ENCODE results near the gene TSHZ3. TPM values are rescaled to one million over a fixed set of nuclear protein-coding genes. Genes with fewer than 3 reads are reported as not detected.

The TSHZ3 gene
- total RNA-seq, 1 experiment from 2014 or later, result 2.9 TPM

- no peak for DNase-seq (ENCODE audit: low read depth)
Measured at GRCh38 chr19:31313291-31314030, 35.8 kb downstream of the TSHZ3 start.

GRCh38 chr19:31312677-31313244 is 36.5 kb downstream of the TSHZ3 start:
- DNase-seq (ENCODE audit: low read depth), result no peak

DNA sequence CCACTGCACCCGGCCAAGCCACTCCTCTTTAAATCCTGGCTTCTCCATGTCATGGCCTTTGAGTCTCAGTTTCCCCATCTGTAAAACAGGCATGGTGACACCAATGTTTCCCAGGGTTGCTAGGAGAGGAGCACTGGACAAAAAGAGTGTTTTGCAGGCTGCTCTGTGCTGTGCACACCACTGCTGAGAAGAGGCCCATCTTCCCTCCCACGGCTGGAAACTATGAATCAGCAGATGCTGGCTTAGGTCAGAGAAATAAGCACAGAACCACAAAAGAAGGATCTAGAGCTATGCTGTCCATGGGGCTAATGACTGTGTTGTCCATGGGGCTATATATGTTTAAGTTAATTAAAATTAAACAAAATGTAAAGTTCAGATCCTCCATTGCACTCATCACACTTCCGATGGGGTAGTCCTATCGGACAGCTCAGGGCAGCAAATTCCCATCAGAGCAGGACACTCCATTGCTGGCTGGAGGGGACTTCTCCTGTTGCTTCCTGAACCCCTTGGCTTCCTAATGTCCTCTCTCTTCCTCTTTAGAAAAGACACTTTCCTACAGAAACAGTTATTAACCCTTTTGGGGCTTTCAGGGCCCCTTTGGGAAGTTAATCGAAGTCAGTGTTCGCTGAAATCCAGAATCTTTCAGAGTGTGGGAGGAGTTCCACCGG is 37.1 kb downstream of the TSHZ3 start:
- DNase-seq (ENCODE audit: low read depth), result peak; percentile 50

DNA sequence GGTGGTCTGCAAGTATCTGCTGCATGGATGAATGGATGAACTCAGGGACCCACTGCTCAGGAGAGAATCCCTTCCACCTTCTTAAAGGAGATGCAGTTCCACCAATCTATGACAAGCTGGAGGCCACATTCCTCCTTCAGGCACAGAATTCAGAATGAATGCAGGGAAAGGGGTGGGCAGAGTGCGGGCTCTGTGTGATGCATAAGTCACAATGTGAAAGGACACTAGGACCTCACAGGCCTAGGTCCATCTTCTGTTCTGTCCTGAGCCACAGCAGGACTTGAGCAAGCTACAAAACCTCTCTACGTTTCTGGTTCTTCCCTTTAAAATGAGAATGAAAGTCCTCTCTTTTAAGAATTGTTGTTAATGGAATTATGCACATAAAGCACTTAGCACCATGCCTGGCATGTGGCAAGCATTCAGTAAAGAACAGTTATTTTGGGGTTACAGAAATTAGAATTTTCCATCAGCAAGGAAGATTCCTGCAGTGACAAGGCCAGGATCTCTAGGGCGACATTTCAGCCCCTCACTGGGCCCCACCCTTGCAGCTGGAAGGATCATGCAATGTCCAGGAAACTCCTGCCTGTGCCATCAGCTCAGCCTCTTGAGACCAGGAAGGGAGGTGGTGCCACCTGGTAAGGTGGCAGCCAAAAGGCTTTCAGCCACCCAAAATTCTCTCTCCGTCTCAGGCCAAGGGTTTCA is 38.7 kb downstream of the TSHZ3 start:
- no peak for DNase-seq (ENCODE audit: low read depth)

GRCh38 chr19:31308781-31309180 is 40.5 kb downstream of the TSHZ3 start:
- no peak for DNase-seq (ENCODE audit: low read depth)

GRCh38 chr19:31307071-31307669 is 42.1 kb downstream of the TSHZ3 start:
- no peak for DNase-seq (ENCODE audit: low read depth)

DNA sequence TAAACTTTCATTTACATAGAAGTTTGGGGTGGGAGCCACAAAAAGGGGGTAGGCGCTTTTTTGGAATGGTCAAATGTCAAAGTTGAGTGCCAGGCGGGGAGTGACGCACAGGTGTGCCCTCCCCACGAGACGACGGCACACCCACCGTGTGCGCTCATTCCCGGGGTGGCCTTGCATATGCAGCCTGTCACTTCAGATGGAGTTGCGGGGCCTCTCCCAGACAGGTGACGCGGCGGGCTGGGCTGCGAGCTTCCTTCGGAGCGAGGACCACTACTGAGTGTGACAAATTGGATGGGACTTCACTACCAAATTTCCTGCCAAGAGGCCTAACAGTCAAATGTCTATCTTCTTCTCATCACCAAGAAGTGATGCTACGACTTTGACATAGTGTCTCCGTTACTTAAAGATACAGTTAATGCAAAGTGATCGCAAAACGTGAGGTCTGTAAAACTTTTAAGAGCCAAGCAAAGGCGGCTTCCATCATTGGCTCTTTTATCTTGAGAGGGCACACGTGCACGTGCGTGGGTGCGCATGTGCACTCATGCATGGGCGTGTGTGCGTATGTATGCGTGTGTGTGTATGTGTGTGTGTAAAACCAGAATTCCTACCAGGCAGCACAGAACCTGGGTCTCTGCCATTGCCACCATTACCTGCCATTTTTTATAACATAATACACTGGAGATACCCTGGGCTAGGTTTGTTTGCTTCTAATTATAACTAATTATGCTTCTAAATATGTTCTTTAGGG is 43.1 kb downstream of the TSHZ3 start:
- no peak for DNase-seq (ENCODE audit: low read depth)

GRCh38 chr19:31304831-31305312 is 44.4 kb downstream of the TSHZ3 start:
- DNase-seq (ENCODE audit: low read depth), result no peak

GRCh38 chr19:31303262-31303815 is 45.9 kb downstream of the TSHZ3 start:
- DNase-seq (ENCODE audit: low read depth), result no peak

DNA sequence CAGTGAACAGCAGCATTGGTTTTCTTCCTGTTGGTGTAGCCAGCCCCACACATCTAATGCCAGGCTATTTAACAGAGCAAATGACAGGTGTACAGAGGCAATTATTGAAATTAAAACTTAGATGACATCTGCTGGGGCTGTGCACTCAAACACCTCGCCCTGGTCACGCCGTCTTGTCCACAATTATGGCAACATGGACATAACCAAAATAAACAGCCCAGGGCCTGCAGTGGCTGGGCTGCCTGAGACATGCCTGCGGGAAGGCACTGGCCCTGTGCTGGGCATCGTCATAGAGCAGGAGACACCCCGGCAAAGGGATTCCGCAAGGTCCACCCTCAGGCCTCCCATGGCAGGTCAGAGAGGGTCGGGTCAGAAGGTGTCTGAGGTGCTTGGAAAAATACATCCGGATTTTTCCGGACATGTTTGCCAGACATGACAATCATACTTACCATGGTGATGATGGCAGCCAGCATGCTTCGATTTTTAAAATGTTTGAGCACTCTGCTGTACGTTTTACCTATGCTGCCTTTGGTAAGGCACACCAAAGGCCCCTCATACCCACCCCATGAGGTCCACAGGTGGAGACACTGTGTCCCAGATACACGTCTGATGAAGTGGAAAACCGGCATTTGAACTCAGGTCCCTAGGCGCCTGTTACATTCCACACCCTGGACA is 47.8 kb downstream of the TSHZ3 start:
- DNase-seq (ENCODE audit: low read depth), result no peak

GRCh38 chr19:31300422-31300821 is 48.8 kb downstream of the TSHZ3 start:
- no peak for DNase-seq (ENCODE audit: low read depth)

- DNase-seq (ENCODE audit: low read depth), result no peak
Measured at GRCh38 chr19:31299665-31300064, 49.6 kb downstream of the TSHZ3 start.

GRCh38 chr19:31297991-31298390 is 51.2 kb downstream of the TSHZ3 start:
- DNase-seq (ENCODE audit: low read depth), result no peak

DNA sequence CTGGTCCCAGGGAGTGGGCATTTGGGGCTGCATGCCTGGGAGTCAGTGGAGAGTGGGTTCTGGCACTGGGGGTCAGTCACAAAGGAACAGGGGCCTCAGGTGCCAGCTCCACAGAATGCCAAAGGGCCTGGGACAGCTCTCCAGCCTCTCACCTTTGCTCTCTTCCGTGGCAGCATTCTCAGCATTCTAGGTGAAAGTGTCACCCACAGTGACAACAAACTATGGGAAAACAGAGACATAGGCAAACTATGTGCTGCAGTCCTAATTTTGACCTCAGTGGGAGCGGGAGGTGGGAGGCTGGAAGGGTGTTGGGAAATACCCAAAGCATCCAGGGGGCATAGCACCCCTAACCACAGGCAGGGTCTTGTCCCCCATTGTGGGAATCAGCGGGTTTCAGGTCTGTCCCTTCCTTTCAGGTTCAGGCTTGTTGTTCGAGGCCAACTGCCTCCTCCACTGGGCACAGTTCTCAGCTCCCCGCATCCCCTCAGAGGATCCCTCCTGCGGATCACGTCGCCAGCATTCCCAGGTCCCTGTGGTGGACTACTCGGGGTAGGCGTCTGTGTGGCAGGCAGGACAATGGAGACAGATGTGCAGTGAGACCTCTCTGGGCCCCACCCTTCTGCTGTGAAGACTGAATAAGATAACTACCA is 52.4 kb downstream of the TSHZ3 start:
- DNase-seq (ENCODE audit: low read depth), result no peak

- no peak for DNase-seq (ENCODE audit: low read depth)
Measured at GRCh38 chr19:31294189-31294588, 55.0 kb downstream of the TSHZ3 start.

GRCh38 chr19:31292639-31293185 is 56.5 kb downstream of the TSHZ3 start:
- DNase-seq (ENCODE audit: low read depth), result no peak

DNA sequence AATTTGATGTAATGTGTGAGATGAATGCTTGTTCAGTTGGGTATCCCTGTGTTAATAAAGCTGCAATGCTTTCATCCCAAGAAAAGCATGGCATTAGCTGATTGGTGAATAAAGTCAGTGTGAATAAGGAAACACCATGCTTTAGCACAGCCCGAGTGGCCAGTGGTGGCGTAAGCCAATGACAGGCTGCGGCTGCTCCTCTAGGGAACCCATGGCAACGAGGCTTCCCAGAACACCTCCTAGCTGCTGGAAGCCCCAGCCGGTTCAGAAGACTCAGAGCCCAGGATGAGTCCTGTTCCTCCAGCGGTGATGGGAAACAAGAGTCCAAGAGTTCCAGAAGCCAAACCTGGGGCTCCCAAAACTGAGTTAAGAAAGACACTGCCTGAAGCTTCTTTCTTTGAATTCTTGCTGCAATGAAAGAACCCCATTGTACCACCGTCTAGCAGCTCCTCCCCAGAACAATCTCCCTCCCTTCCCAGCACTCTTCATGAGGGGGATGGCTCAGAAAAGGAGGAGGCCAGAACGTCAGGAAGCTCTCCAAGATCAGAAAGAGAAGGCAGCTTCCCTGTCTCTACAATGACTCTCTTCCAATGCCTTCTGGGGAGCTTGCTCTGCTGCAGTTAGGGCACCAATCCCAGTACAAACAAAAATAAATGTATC is 58.2 kb downstream of the TSHZ3 start:
- no peak for DNase-seq (ENCODE audit: low read depth)

DNA sequence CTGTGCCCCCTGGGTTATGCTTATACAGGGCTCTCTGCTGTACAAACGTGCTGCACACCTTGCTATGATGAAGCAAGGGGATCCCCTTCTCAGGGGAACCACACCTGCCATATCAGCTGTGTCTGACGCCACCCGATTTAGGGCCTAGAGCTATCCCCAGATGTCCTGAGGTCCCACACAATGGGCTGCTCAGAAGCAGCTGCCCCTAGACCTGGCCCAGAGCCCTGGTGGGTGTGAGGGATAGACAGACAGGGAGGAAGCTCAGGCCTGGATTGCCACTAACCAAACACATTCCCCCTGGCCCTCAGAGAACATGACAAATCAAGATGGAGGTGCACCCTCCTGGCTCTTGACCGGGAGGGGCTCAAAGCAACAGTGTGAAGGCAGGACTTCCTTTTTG is 59.3 kb downstream of the TSHZ3 start:
- no peak for DNase-seq (ENCODE audit: low read depth)

- no peak for DNase-seq (ENCODE audit: low read depth)
Measured at GRCh38 chr19:31289381-31289880, 59.8 kb downstream of the TSHZ3 start.
